Panc1 (cell line): ENCODE results near the gene ATF6B. TPM values are rescaled to one million over a fixed set of nuclear protein-coding genes. Genes with fewer than 3 reads are reported as not detected.

Source experiments
- ATAC-seq: fragments of 200-7000 bp; cut with Tn5 transposase; 2 replicates; pipeline ENCODE4 v1.9.1; 2020; ENCODE audit warnings: mild to moderate bottlenecking, moderate library complexity
- BruUV-seq: library from RNA; stranded (reverse); fragments of 400-500 nt; replicated peaks from 2 replicates; lab custom pipeline; 2021; lab: Mats Ljungman, UMichigan
- CTCF ChIA-PET: fragments of 300-600 bp; sonication (Branson Sonifier 250); formaldehyde crosslinking; loops from one replicate; lab custom pipeline; 2022; ENCODE audit warnings: antibody characterized with exemption; lab: Charles Lee
- POLR2A ChIA-PET: fragments of 300-600 bp; sonication (Branson Sonifier 250); formaldehyde crosslinking; loops from one replicate; lab custom pipeline; 2022; ENCODE audit warnings: antibody characterized with exemption; lab: Charles Lee
- DNase-seq: peaks from one replicate; pipeline ENCODE4 v3.0.0-alpha.2; 2010; ENCODE audit warnings: low read depth, low spot score
- H3K27ac ChIP-seq: 2 replicates; pipeline ENCODE4 v1.5.1; 2011; ENCODE audit warnings: mild to moderate bottlenecking, low read length, inconsistent platforms
- H3K27me3 ChIP-seq: fragments of 200-500 bp; sonication (Bioruptor generic); 2 replicates; pipeline ENCODE4 v1.6.0; 2014; ENCODE audit warnings: low read length, inconsistent platforms; ENCODE audit not compliant: control insufficient read depth, insufficient read depth
- H3K36me3 ChIP-seq: fragments of 200-500 bp; sonication (Bioruptor generic); 2 replicates; pipeline ENCODE4 v1.5.1; 2014; ENCODE audit warnings: inconsistent platforms, mild to moderate bottlenecking, low read length, moderate library complexity; ENCODE audit not compliant: control insufficient read depth, insufficient read depth
- H3K4me1 ChIP-seq: 2 replicates; pipeline ENCODE4 v1.5.1; 2011; ENCODE audit warnings: inconsistent platforms, mild to moderate bottlenecking, low read length, moderate library complexity; ENCODE audit not compliant: control insufficient read depth, insufficient read depth
- H3K4me3 ChIP-seq, 2 experiments: 2 replicates each; pipeline ENCODE4 v1.5.1; 2011 to 2012; ENCODE audit warnings: low read depth in 2 of 2, low read length in 2 of 2, mild to moderate bottlenecking in 2 of 2, inconsistent platforms in 1 of 2, moderate library complexity in 1 of 2
- H3K9me3 ChIP-seq: fragments of 200-500 bp; sonication (Bioruptor generic); 2 replicates; pipeline ENCODE4 v1.5.1; 2014; ENCODE audit warnings: low read depth, mild to moderate bottlenecking, inconsistent platforms, low read length, moderate library complexity; ENCODE audit not compliant: control insufficient read depth, insufficient read depth
- POLR2AphosphoS5 ChIP-seq: IDR thresholded peaks from 2 replicates; pipeline ENCODE4 v1.6.1; 2012; ENCODE audit warnings: mild to moderate bottlenecking, low read depth, low read length, moderate library complexity
- REST ChIP-seq, 2 experiments: IDR thresholded peaks; 2 replicates each; pipeline ENCODE4 v1.6.1; 2011 to 2012; ENCODE audit warnings: low read depth in 2 of 2, control low read depth in 1 of 2, low read length in 1 of 2, mild to moderate bottlenecking in 1 of 2, moderate library complexity in 1 of 2; ENCODE audit not compliant: insufficient read depth in 1 of 2
- SIN3A ChIP-seq: IDR thresholded peaks from 2 replicates; pipeline ENCODE4 v1.6.1; 2012; ENCODE audit warnings: low read depth, mild to moderate bottlenecking, low read length, moderate library complexity, borderline replicate concordance; ENCODE audit not compliant: insufficient read depth
- TCF7L2 ChIP-seq: IDR thresholded peaks from 2 replicates; pipeline ENCODE4 v1.6.1; 2011; ENCODE audit warnings: mild to moderate bottlenecking, low read depth, low read length, inconsistent platforms
- in situ Hi-C: cut with HindIII; loops from 2 replicates; pipeline ENCODE4 v1.10.0; 2016; ENCODE audit warnings: low sequenced_read_pairs, low pct_unique_long_range_greater_than_20kb
- intact Hi-C: fragments of 100-400 bp; cut with micrococcal nuclease; formaldehyde crosslinking; loops from one replicate; pipeline ENCODE4 v1.10.0; 2022; ENCODE audit not compliant: unreplicated experiment
- total RNA-seq: library from RNA; stranded (reverse); gene quantifications from one replicate; pipeline ENCODE4 v1.2.1, GENCODE V29; 2021; ENCODE audit not compliant: unreplicated experiment
- TF ChIP-seq, protein P1 (sequence below): fragments of 450-650 bp; IDR thresholded peaks from 2 replicates; pipeline ENCODE4 v1.5.1; 2017; ENCODE audit warnings: mild to moderate bottlenecking

The ATF6B gene
- total RNA-seq, 1 experiment from 2014 or later = 127 TPM

GRCh38 chr6:32140420-32141046 is 12.5 kb upstream of the ATF6B start:
- no peak for TF ChIP-seq POLR2AphosphoS5
- TF ChIP-seq, protein P1, sequence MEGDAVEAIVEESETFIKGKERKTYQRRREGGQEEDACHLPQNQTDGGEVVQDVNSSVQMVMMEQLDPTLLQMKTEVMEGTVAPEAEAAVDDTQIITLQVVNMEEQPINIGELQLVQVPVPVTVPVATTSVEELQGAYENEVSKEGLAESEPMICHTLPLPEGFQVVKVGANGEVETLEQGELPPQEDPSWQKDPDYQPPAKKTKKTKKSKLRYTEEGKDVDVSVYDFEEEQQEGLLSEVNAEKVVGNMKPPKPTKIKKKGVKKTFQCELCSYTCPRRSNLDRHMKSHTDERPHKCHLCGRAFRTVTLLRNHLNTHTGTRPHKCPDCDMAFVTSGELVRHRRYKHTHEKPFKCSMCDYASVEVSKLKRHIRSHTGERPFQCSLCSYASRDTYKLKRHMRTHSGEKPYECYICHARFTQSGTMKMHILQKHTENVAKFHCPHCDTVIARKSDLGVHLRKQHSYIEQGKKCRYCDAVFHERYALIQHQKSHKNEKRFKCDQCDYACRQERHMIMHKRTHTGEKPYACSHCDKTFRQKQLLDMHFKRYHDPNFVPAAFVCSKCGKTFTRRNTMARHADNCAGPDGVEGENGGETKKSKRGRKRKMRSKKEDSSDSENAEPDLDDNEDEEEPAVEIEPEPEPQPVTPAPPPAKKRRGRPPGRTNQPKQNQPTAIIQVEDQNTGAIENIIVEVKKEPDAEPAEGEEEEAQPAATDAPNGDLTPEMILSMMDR = no peak
- no peak for TF ChIP-seq SIN3A
- TF ChIP-seq REST (IDR thresholded peaks at IDR 0.05; ENCODE audit: insufficient read depth in 1 of 2, low read depth in 2 of 2, low read length in 1 of 2) = no peak
- TF ChIP-seq TCF7L2 = no peak

GRCh38 chr6:32139590-32139989 is 11.5 kb upstream of the ATF6B start:
- in situ Hi-C loops = no loop called here
- H3K4me3 ChIP-seq = no peak overlapping the region
- DNase-seq = no peak

More at GRCh38 chr6:32140420-32141046, 12.5 kb upstream of the ATF6B start:
- no peak for DNase-seq
- no TSS peak for BruUV-seq
- no peaks in the 10 kb centered on the region for H3K36me3 ChIP-seq
- no peaks in the 10 kb centered on the region for H3K4me1 ChIP-seq
- CTCF ChIA-PET = no interaction called here
- H3K27ac ChIP-seq = no peak overlapping the region
- no peaks in the 10 kb centered on the region for H3K9me3 ChIP-seq
- no peaks in the 10 kb centered on the region for H3K27me3 ChIP-seq
- H3K4me3 ChIP-seq = no peak overlapping the region
- intact Hi-C loops (no loop called here), in situ Hi-C loops (no loop called here)
- POLR2A ChIA-PET = interaction anchor here (0.6 kb wide), 1 partner anchor 1136 kb away, joined by 8 read pairs; no protein-coding TSS in a partner anchor
- no peak for ATAC-seq

More at GRCh38 chr6:32139590-32139989, 11.5 kb upstream of the ATF6B start:
- ChIA-PET CTCF (no interaction called here), POLR2A (no interaction called here)
- H3K4me1 ChIP-seq = no peaks in the 10 kb centered on the region
- TF ChIP-seq, protein P1 = no peak
- TF ChIP-seq SIN3A = no peak
- H3K9me3 ChIP-seq = no peaks in the 10 kb centered on the region
- no peak for ATAC-seq
- H3K27ac ChIP-seq = no peak overlapping the region
- no peaks in the 10 kb centered on the region for H3K36me3 ChIP-seq
- BruUV-seq = no TSS peak
- intact Hi-C loops = no loop called here
- H3K27me3 ChIP-seq = no peaks in the 10 kb centered on the region
